ENCODE measurements around the gene TPRA1.

DNA sequence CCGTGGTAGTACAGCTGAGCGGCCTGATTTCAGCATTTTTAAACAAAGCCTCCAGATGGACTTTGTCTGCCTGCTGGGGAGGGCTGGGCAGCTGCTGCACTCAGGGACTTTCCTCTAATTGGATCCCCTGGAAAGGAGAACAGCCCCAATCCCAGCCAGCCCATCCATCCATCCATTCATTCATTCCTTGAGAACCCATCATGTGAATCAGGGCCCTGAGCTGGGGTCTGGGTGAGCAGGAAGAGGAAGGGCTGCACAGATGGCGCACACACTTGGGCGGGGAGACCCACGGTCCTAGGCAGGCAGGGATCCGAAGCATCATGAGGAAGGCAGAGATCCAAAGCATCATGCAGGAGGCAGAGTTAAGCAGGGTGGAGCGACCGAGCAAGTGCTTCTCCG lies 45.7 kb downstream of the TPRA1 start:
- no peak for TF ChIP-seq CTCF (IDR thresholded peaks at IDR 0.05)
- TF ChIP-seq POLR2A (IDR thresholded peaks at IDR 0.05), result no peak
